ENCODE measurements around the gene COPG1. TPM values are rescaled to one million over a fixed set of nuclear protein-coding genes. Genes with fewer than 3 reads are reported as not detected.

Gene COPG1
- total RNA-seq, 3 donors from 2014 or later = 144 to 163 (median 151) TPM

- H3K4me1 Mint-ChIP-seq (ENCODE audit: low read depth) = peaks cover 50% of the 10 kb centered on the region
- H3K4me3 Mint-ChIP-seq = peak overlapping the region; percentile 98
- ATAC-seq (peak; percentile 30 to 38), DNase-seq (peak; percentile 44)
- H3K36me3 Mint-ChIP-seq (ENCODE audit: insufficient read depth) = peaks cover 26% of the 10 kb centered on the region
- H3K9me3 Mint-ChIP-seq = no peaks in the 10 kb centered on the region
- H3K27me3 Mint-ChIP-seq (ENCODE audit: low read depth) = no peaks in the 10 kb centered on the region
Observed at GRCh38 chr3:129278966-129279906, 29.8 kb downstream of the COPG1 start.

GRCh38 chr3:129280183-129280582 is 30.8 kb downstream of the COPG1 start:
- no peak for ATAC-seq
- Mint-ChIP-seq H3K9me3 (no peaks in the 10 kb centered on the region), H3K36me3 (ENCODE audit: insufficient read depth) (peaks cover 21% of the 10 kb centered on the region), H3K27me3 (ENCODE audit: low read depth) (no peaks in the 10 kb centered on the region), H3K4me1 (ENCODE audit: low read depth) (peaks cover 52% of the 10 kb centered on the region), H3K4me3 (peak overlapping the region; percentile 98)
- DNase-seq = no peak

GRCh38 chr3:129281726-129282125 is 32.3 kb downstream of the COPG1 start:
- H3K4me1 Mint-ChIP-seq (ENCODE audit: low read depth) = peaks cover 52% of the 10 kb centered on the region
- peaks cover 12% of the 10 kb centered on the region for H3K36me3 Mint-ChIP-seq (ENCODE audit: insufficient read depth)
- ATAC-seq (no peak), DNase-seq (no peak)
- no peaks in the 10 kb centered on the region for H3K9me3 Mint-ChIP-seq
- H3K27me3 Mint-ChIP-seq (ENCODE audit: low read depth) = no peaks in the 10 kb centered on the region
- H3K4me3 Mint-ChIP-seq = peak overlapping the region; percentile 24

GRCh38 chr3:129282727-129283327 is 33.4 kb downstream of the COPG1 start:
- H3K4me3 Mint-ChIP-seq = peak overlapping the region; percentile 54
- H3K4me1 Mint-ChIP-seq (ENCODE audit: low read depth) = peaks cover 49% of the 10 kb centered on the region

GRCh38 chr3:129286081-129286480 is 36.7 kb downstream of the COPG1 start:
- no peak for ATAC-seq
- Mint-ChIP-seq H3K4me3 (no peak overlapping the region), H3K36me3 (ENCODE audit: insufficient read depth) (peaks cover 17% of the 10 kb centered on the region)

More at GRCh38 chr3:129282727-129283327, 33.4 kb downstream of the COPG1 start:
- Mint-ChIP-seq H3K36me3 (ENCODE audit: insufficient read depth) (peaks cover 12% of the 10 kb centered on the region), H3K9me3 (no peaks in the 10 kb centered on the region), H3K27me3 (ENCODE audit: low read depth) (no peaks in the 10 kb centered on the region)
- DNase-seq (no peak), ATAC-seq (peak; percentile 36 to 45)

GRCh38 chr3:129288446-129288845 is 39.0 kb downstream of the COPG1 start:
- peaks cover 8% of the 10 kb centered on the region for H3K4me1 Mint-ChIP-seq (ENCODE audit: low read depth)
- no peaks in the 10 kb centered on the region for H3K9me3 Mint-ChIP-seq
- no peak for DNase-seq
- H3K4me3 Mint-ChIP-seq = no peak overlapping the region
- peaks cover 23% of the 10 kb centered on the region for H3K36me3 Mint-ChIP-seq (ENCODE audit: insufficient read depth)
- H3K27me3 Mint-ChIP-seq (ENCODE audit: low read depth) = no peaks in the 10 kb centered on the region
- no peak for ATAC-seq

More at GRCh38 chr3:129286081-129286480, 36.7 kb downstream of the COPG1 start:
- no peaks in the 10 kb centered on the region for H3K27me3 Mint-ChIP-seq (ENCODE audit: low read depth)
- no peak for DNase-seq
- H3K4me1 Mint-ChIP-seq (ENCODE audit: low read depth) = peaks cover 31% of the 10 kb centered on the region
- no peaks in the 10 kb centered on the region for H3K9me3 Mint-ChIP-seq

- Mint-ChIP-seq H3K36me3 (ENCODE audit: insufficient read depth) (peaks cover 26% of the 10 kb centered on the region), H3K9me3 (no peaks in the 10 kb centered on the region), H3K4me1 (ENCODE audit: low read depth) (peaks cover 4% of the 10 kb centered on the region), H3K27me3 (ENCODE audit: low read depth) (no peaks in the 10 kb centered on the region), H3K4me3 (no peak overlapping the region)
- ATAC-seq (no peak), DNase-seq (no peak)
Observed at GRCh38 chr3:129289201-129289921, 40.0 kb downstream of the COPG1 start.

- no peak for ATAC-seq
- no peaks in the 10 kb centered on the region for H3K9me3 Mint-ChIP-seq
Observed at GRCh38 chr3:129291236-129291886, 42.0 kb downstream of the COPG1 start.

GRCh38 chr3:129295286-129295685 is 45.9 kb downstream of the COPG1 start:
- Mint-ChIP-seq H3K36me3 (ENCODE audit: insufficient read depth) (peaks cover 32% of the 10 kb centered on the region), H3K4me3 (no peak overlapping the region), H3K9me3 (no peaks in the 10 kb centered on the region), H3K27me3 (ENCODE audit: low read depth) (no peaks in the 10 kb centered on the region), H3K4me1 (ENCODE audit: low read depth) (peaks cover 7% of the 10 kb centered on the region)
- ATAC-seq (no peak), DNase-seq (no peak)

More at GRCh38 chr3:129291236-129291886, 42.0 kb downstream of the COPG1 start:
- no peak for DNase-seq
- Mint-ChIP-seq H3K4me1 (ENCODE audit: low read depth) (peaks cover 7% of the 10 kb centered on the region), H3K36me3 (ENCODE audit: insufficient read depth) (peaks cover 29% of the 10 kb centered on the region), H3K4me3 (no peak overlapping the region), H3K27me3 (ENCODE audit: low read depth) (no peaks in the 10 kb centered on the region)

- peaks cover 19% of the 10 kb centered on the region for H3K36me3 Mint-ChIP-seq (ENCODE audit: insufficient read depth)
- no peak overlapping the region for H3K4me3 Mint-ChIP-seq
- DNase-seq = no peak
- H3K4me1 Mint-ChIP-seq (ENCODE audit: low read depth) = peaks cover 32% of the 10 kb centered on the region
- no peaks in the 10 kb centered on the region for H3K27me3 Mint-ChIP-seq (ENCODE audit: low read depth)
- no peaks in the 10 kb centered on the region for H3K9me3 Mint-ChIP-seq
- no peak for ATAC-seq
Observed at GRCh38 chr3:129304146-129304961, 54.9 kb downstream of the COPG1 start.

GRCh38 chr3:129304962-129305222 is 55.5 kb downstream of the COPG1 start:
- no peaks in the 10 kb centered on the region for H3K27me3 Mint-ChIP-seq (ENCODE audit: low read depth)
- H3K36me3 Mint-ChIP-seq (ENCODE audit: insufficient read depth) = peaks cover 19% of the 10 kb centered on the region
- H3K4me1 Mint-ChIP-seq (ENCODE audit: low read depth) = peaks cover 32% of the 10 kb centered on the region
- no peak for ATAC-seq
- DNase-seq = no peak
- no peaks in the 10 kb centered on the region for H3K9me3 Mint-ChIP-seq
- H3K4me3 Mint-ChIP-seq = no peak overlapping the region

- peak; percentile 15 for DNase-seq
- H3K9me3 Mint-ChIP-seq = no peaks in the 10 kb centered on the region
- H3K27me3 Mint-ChIP-seq (ENCODE audit: low read depth) = no peaks in the 10 kb centered on the region
- peaks cover 19% of the 10 kb centered on the region for H3K36me3 Mint-ChIP-seq (ENCODE audit: insufficient read depth)
- ATAC-seq = peak; percentile 41 to 45
- peaks cover 35% of the 10 kb centered on the region for H3K4me1 Mint-ChIP-seq (ENCODE audit: low read depth)
- no peak overlapping the region for H3K4me3 Mint-ChIP-seq
Observed at GRCh38 chr3:129305592-129306091, 56.2 kb downstream of the COPG1 start.

GRCh38 chr3:129308636-129309035 is 59.2 kb downstream of the COPG1 start:
- peak; percentile 53 to 61 for ATAC-seq

More at GRCh38 chr3:129308636-129309035, 59.2 kb downstream of the COPG1 start:
- no peak for DNase-seq
- no peak overlapping the region for H3K4me3 Mint-ChIP-seq
- H3K27me3 Mint-ChIP-seq (ENCODE audit: low read depth) = no peaks in the 10 kb centered on the region
- H3K9me3 Mint-ChIP-seq = no peaks in the 10 kb centered on the region
- H3K36me3 Mint-ChIP-seq (ENCODE audit: insufficient read depth) = peaks cover 16% of the 10 kb centered on the region
- peaks cover 49% of the 10 kb centered on the region for H3K4me1 Mint-ChIP-seq (ENCODE audit: low read depth)
